OCI-LY7 (cell line): ENCODE data around the gene RAB40C.

Experiments used
- EZH2phosphoT487 ChIP-seq: fragments of 200-600 bp; sonication (generic); IDR thresholded peaks from 2 replicates; pipeline ENCODE4 v1.6.1; 2018; ENCODE audit warnings: low read depth, borderline replicate concordance, mild to moderate bottlenecking, mixed run types, antibody characterized with exemption, low read length, moderate library complexity, mixed read lengths
- TF ChIP-seq, protein P1 (sequence below): fragments of 200-600 bp; sonication (generic); conservative IDR thresholded peaks from 2 replicates; pipeline ENCODE4 v1.5.1; 2014; ENCODE audit warnings: mild to moderate bottlenecking, antibody characterized with exemption, low read length, moderate library complexity, mixed read lengths

DNA sequence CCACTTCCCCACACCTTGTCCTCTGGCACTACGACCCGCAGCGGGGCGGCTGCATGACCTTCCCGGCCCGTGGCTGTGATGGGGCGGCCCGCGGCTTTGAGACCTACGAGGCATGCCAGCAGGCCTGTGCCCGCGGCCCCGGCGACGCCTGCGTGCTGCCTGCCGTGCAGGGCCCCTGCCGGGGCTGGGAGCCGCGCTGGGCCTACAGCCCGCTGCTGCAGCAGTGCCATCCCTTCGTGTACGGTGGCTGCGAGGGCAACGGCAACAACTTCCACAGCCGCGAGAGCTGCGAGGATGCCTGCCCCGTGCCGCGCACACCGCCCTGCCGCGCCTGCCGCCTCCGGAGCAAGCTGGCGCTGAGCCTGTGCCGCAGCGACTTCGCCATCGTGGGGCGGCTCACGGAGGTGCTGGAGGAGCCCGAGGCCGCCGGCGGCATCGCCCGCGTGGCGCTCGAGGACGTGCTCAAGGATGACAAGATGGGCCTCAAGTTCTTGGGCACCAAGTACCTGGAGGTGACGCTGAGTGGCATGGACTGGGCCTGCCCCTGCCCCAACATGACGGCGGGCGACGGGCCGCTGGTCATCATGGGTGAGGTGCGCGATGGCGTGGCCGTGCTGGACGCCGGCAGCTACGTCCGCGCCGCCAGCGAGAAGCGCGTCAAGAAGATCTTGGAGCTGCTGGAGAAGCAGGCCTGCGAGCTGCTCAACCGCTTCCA, 43.6 kb downstream of the RAB40C start:
- TF ChIP-seq, protein P1, sequence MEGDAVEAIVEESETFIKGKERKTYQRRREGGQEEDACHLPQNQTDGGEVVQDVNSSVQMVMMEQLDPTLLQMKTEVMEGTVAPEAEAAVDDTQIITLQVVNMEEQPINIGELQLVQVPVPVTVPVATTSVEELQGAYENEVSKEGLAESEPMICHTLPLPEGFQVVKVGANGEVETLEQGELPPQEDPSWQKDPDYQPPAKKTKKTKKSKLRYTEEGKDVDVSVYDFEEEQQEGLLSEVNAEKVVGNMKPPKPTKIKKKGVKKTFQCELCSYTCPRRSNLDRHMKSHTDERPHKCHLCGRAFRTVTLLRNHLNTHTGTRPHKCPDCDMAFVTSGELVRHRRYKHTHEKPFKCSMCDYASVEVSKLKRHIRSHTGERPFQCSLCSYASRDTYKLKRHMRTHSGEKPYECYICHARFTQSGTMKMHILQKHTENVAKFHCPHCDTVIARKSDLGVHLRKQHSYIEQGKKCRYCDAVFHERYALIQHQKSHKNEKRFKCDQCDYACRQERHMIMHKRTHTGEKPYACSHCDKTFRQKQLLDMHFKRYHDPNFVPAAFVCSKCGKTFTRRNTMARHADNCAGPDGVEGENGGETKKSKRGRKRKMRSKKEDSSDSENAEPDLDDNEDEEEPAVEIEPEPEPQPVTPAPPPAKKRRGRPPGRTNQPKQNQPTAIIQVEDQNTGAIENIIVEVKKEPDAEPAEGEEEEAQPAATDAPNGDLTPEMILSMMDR = no peak
- TF ChIP-seq EZH2phosphoT487 = no peak
